HCT116 (cell line): ENCODE measurements around the gene NKX2-2.

Experiments used
- EZH2 ChIP-seq: fragments of 200-600 bp; sonication (generic); IDR thresholded peaks from 2 replicates; pipeline ENCODE4 v1.6.1; 2017; ENCODE audit warnings: antibody characterized with exemption, mixed run types
- POLR2A ChIP-seq: IDR thresholded peaks from 2 replicates; pipeline ENCODE4 v1.7.0; 2011; ENCODE audit warnings: borderline replicate concordance; ENCODE audit not compliant: insufficient read depth, insufficient read length; ENCODE audit errors: extremely low read depth
- POLR2AphosphoS5 ChIP-seq: IDR thresholded peaks from 2 replicates; pipeline ENCODE4 v1.6.1; 2011; ENCODE audit warnings: mild to moderate bottlenecking, low read depth, low read length, moderate library complexity
- YY1 ChIP-seq: IDR thresholded peaks from 2 replicates; pipeline ENCODE4 v1.6.1; 2011; ENCODE audit warnings: low read length, low read depth, moderate library complexity, mild to moderate bottlenecking; ENCODE audit not compliant: insufficient replicate concordance; ENCODE audit errors: extremely low read depth
- ZNF274 ChIP-seq: fragments of 200-500 bp; sonication (Bioruptor generic); IDR thresholded peaks from 2 replicates; pipeline ENCODE4 v1.6.1; 2014; ENCODE audit warnings: mild to moderate bottlenecking, low read depth, low read length, inconsistent platforms
- TF ChIP-seq, protein P1 (sequence below), 3 experiments: fragments of 200-600 bp in 1 of 3; sonication (generic) in 1 of 3; IDR thresholded peaks in 2 of 3; conservative IDR thresholded peaks in 1 of 3; 2 replicates each; pipeline ENCODE4 v1.5.1; 2012 to 2017; ENCODE audit warnings: low read depth in 2 of 3, low read length in 2 of 3, antibody characterized with exemption in 1 of 3, borderline replicate concordance in 1 of 3, control low read depth in 1 of 3, mild to moderate bottlenecking in 1 of 3, mixed read lengths in 1 of 3, mixed run types in 1 of 3, moderate library complexity in 1 of 3; ENCODE audit not compliant: insufficient read depth in 1 of 3
- TF ChIP-seq, protein P2 (sequence below): IDR thresholded peaks from 2 replicates; pipeline ENCODE4 v1.6.1; 2012

DNA sequence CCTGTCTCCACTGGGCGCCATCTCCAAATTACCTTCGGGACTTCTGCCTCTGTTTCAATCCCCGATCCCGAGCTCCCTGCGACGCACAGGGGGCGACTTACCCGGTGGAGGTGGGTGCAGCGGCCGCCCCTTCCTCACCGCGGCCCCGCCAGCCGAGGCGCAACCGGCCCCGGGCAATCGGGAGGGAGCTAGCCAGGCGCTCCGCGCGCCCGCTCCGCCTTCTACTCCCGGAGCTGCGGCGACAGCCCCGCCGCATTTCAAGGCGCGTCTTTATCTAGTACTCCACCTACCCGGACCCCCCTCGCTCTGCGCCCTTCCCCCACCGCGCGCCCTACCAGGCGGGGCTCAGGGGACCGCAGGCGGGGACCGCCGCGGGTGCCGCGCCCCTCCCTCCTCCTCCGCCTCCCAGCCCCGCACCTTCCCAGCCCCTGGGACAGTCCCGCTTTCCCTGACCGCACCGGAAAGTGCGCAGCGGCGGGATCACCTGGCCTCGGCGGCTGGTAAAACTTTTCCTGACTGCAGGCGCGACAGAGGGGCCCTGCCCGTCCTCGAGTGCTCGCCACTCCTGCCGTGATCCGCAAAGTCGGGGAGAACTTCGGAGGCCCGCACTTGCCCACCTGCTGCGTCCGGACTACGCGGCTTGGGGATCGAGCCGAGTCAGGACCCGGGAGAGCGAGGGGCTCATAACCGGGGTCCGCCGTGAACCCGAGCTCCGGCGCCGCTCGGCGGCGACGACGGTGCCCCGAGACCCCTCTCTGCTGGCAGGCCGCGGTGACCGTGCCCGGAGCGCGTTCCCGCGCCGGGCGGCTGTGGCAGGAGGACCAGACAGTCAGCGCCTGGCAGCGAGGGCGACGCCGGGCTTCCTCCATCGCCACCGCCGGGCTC lies 8.0 kb upstream of the NKX2-2 start:
- TF ChIP-seq POLR2A (no peak), EZH2 (no peak), POLR2AphosphoS5 (no peak), YY1 (no peak), ZNF274 (no peak)
- TF ChIP-seq, protein P1, sequence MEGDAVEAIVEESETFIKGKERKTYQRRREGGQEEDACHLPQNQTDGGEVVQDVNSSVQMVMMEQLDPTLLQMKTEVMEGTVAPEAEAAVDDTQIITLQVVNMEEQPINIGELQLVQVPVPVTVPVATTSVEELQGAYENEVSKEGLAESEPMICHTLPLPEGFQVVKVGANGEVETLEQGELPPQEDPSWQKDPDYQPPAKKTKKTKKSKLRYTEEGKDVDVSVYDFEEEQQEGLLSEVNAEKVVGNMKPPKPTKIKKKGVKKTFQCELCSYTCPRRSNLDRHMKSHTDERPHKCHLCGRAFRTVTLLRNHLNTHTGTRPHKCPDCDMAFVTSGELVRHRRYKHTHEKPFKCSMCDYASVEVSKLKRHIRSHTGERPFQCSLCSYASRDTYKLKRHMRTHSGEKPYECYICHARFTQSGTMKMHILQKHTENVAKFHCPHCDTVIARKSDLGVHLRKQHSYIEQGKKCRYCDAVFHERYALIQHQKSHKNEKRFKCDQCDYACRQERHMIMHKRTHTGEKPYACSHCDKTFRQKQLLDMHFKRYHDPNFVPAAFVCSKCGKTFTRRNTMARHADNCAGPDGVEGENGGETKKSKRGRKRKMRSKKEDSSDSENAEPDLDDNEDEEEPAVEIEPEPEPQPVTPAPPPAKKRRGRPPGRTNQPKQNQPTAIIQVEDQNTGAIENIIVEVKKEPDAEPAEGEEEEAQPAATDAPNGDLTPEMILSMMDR (IDR thresholded peaks at IDR 0.05 in 2 of 3, conservative IDR thresholded peaks at IDR 0.05 in 1 of 3; ENCODE audit: borderline replicate concordance in 1 of 3, insufficient read depth in 1 of 3, low read depth in 2 of 3, low read length in 2 of 3) = no peak
- TF ChIP-seq, protein P2, sequence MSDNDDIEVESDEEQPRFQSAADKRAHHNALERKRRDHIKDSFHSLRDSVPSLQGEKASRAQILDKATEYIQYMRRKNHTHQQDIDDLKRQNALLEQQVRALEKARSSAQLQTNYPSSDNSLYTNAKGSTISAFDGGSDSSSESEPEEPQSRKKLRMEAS = no peak
